Natural killer cell (primary cell): ENCODE data around the gene DDX27. TPM values are rescaled to one million over a fixed set of nuclear protein-coding genes. Genes with fewer than 3 reads are reported as not detected.
"Not testable (repeated sequence)": the region's sequence is repeated elsewhere in the genome, so short reads cannot be mapped to it uniquely, and the experiment has no call there.

ENCODE experiments used
- ATAC-seq, 3 donors: fragments of 150-1000 bp in 2 of 3; fragments of 200-7000 bp in 1 of 3; cut with Tn5 transposase; 1 replicate in 1 of 3; 2 replicates in 2 of 3; pipeline ENCODE4 v1.10.0; 2021; ENCODE audit warnings: mild to moderate bottlenecking in 2 of 3, moderate library complexity in 2 of 3
- DNase-seq, 2 donors: peaks; one replicate each; pipeline versions ENCODE4 v3.0.0 to v3.0.0-alpha.2; 2013 to 2021; ENCODE audit warnings: mixed read lengths in 1 of 2
- H3K27ac ChIP-seq: one replicate; pipeline ENCODE4 v1.5.1; 2013; ENCODE audit warnings: mild to moderate bottlenecking, low read length
- H3K27me3 ChIP-seq: one replicate; pipeline ENCODE4 v1.6.1; 2013; ENCODE audit warnings: low read length; ENCODE audit not compliant: control insufficient read depth, insufficient read depth
- H3K36me3 ChIP-seq: one replicate; pipeline ENCODE4 v1.6.1; 2013; ENCODE audit warnings: low read length; ENCODE audit not compliant: control insufficient read depth, insufficient read depth
- H3K4me1 ChIP-seq: one replicate; pipeline ENCODE4 v1.6.1; 2013; ENCODE audit warnings: low read length; ENCODE audit not compliant: control insufficient read depth, insufficient read depth
- H3K4me3 ChIP-seq: one replicate; pipeline ENCODE4 v1.5.1; 2013; ENCODE audit warnings: low read length
- H3K9me3 ChIP-seq: one replicate; pipeline ENCODE4 v1.6.1; 2013; ENCODE audit warnings: low read length; ENCODE audit not compliant: control insufficient read depth, insufficient read depth
- H3K27ac Mint-ChIP-seq, 2 donors: one replicate each; pipeline ENCODE4 v1.8.0; 2022; ENCODE audit warnings: mild to moderate bottlenecking in 2 of 2, mixed read lengths in 2 of 2, moderate library complexity in 1 of 2
- H3K27me3 Mint-ChIP-seq, 2 donors: one replicate each; pipeline ENCODE4 v1.8.0; 2022; ENCODE audit warnings: low read depth in 2 of 2, mixed read lengths in 2 of 2
- H3K36me3 Mint-ChIP-seq: one replicate; pipeline ENCODE4 v1.8.0; 2022; ENCODE audit warnings: mixed read lengths
- H3K4me1 Mint-ChIP-seq, 2 donors: one replicate each; pipeline ENCODE4 v1.8.0; 2022; ENCODE audit warnings: mixed read lengths in 2 of 2
- H3K4me3 Mint-ChIP-seq: one replicate; pipeline ENCODE4 v1.8.0; 2022; ENCODE audit warnings: mild to moderate bottlenecking, moderate library complexity, mixed read lengths
- H3K9me3 Mint-ChIP-seq, 2 donors: one replicate each; pipeline ENCODE4 v1.8.0; 2022; ENCODE audit warnings: mixed read lengths in 2 of 2
- CTCF ChIP-seq: fragments of 200-600 bp; IDR thresholded peaks from one replicate; pipeline ENCODE4 v1.8.0; 2022; ENCODE audit warnings: antibody characterized with exemption
- WGBS: methylation state at CpG from one replicate; pipeline ENCODE4 v1.1.7; 2013; ENCODE audit warnings: missing lambda C conversion rate; ENCODE audit not compliant: insufficient coverage; 5-methylcytosine and 5-hydroxymethylcytosine counted together
- intact Hi-C: fragments of 100-400 bp; cut with micrococcal nuclease; formaldehyde crosslinking; loops from one replicate; pipeline ENCODE4 v1.14.2; 2022
- total RNA-seq, 4 donors: library from RNA; stranded (reverse); fragments of 120-200 nt in 1 of 4; gene quantifications; one replicate each; pipeline versions ENCODE4 v1.2.3 to v1.2.4, GENCODE V29; 2013 to 2022

The DDX27 gene
- total RNA-seq, 3 donors from 2014 or later (not counting 1 experiment from before 2014, with no cell fraction given): 71.5 to 91.3 (median 75.9) TPM

GRCh38 chr20:49179368-49180277, 39.6 kb upstream of the DDX27 start:
- DNase-seq (no peak), ATAC-seq (peak in 1 of 3 donors; percentile 50)
- no peaks in the 10 kb centered on the region for H3K27me3 Mint-ChIP-seq
- Histone ChIP-seq H3K9me3 (no peaks in the 10 kb centered on the region), H3K4me1 (no peaks in the 10 kb centered on the region), H3K27me3 (no peaks in the 10 kb centered on the region), H3K4me3 (no peak overlapping the region), H3K27ac (no peak overlapping the region), H3K36me3 (no peaks in the 10 kb centered on the region)
- H3K9me3 Mint-ChIP-seq: no peaks in the 10 kb centered on the region
- intact Hi-C loops: no loop called here
- H3K4me1 Mint-ChIP-seq: peaks cover 42 to 52% of the 10 kb centered on the region in 2 donors
- no peak for TF ChIP-seq CTCF
- no peaks in the 10 kb centered on the region for H3K36me3 Mint-ChIP-seq
- no peak overlapping the region for H3K4me3 Mint-ChIP-seq
- WGBS: 13% methylated on average over 1 of the region's 1 CpG
- peak overlapping the region; percentile 37 to 69 for H3K27ac Mint-ChIP-seq

GRCh38 chr20:49181265-49181877, 37.8 kb upstream of the DDX27 start:
- Histone ChIP-seq H3K27ac (no peak overlapping the region), H3K36me3 (no peaks in the 10 kb centered on the region), H3K4me1 (peaks cover 6% of the 10 kb centered on the region), H3K9me3 (no peaks in the 10 kb centered on the region), H3K27me3 (no peaks in the 10 kb centered on the region), H3K4me3 (no peak overlapping the region)
- H3K9me3 Mint-ChIP-seq: no peaks in the 10 kb centered on the region
- H3K4me3 Mint-ChIP-seq: no peak overlapping the region
- 96% methylated on average over 8 of the region's 8 CpGs for WGBS
- intact Hi-C loops: no loop called here
- ATAC-seq: no peak
- H3K36me3 Mint-ChIP-seq: no peaks in the 10 kb centered on the region
- H3K27ac Mint-ChIP-seq: peak overlapping the region in 1 of 2 donors; percentile 57
- H3K27me3 Mint-ChIP-seq: no peaks in the 10 kb centered on the region
- no peak for DNase-seq
- peaks cover 50 to 63% of the 10 kb centered on the region in 2 donors for H3K4me1 Mint-ChIP-seq
- no peak for TF ChIP-seq CTCF

GRCh38 chr20:49183444-49183843, 35.8 kb upstream of the DDX27 start:
- Mint-ChIP-seq H3K27ac (peak overlapping the region; percentile 57 to 61), H3K27me3 (no peaks in the 10 kb centered on the region), H3K36me3 (no peaks in the 10 kb centered on the region), H3K4me1 (peaks cover 61 to 71% of the 10 kb centered on the region in 2 donors), H3K9me3 (no peaks in the 10 kb centered on the region), H3K4me3 (no peak overlapping the region)
- Histone ChIP-seq H3K4me3 (no peak overlapping the region), H3K36me3 (no peaks in the 10 kb centered on the region), H3K27me3 (no peaks in the 10 kb centered on the region), H3K4me1 (peaks cover 12% of the 10 kb centered on the region), H3K27ac (no peak overlapping the region), H3K9me3 (no peaks in the 10 kb centered on the region)
- intact Hi-C loops: no loop called here
- 93% methylated on average over 3 of the region's 3 CpGs for WGBS
- TF ChIP-seq CTCF: no peak
- ATAC-seq: no peak
- DNase-seq: no peak

- H3K4me1 ChIP-seq: peaks cover 16% of the 10 kb centered on the region
- ATAC-seq, DNase-seq, H3K9me3 Mint-ChIP-seq, H3K36me3 Mint-ChIP-seq, H3K27me3 ChIP-seq, intact Hi-C loops, H3K27ac ChIP-seq, H3K9me3 ChIP-seq, H3K4me3 ChIP-seq, H3K36me3 ChIP-seq, H3K27me3 Mint-ChIP-seq: not testable (repeated sequence)
- WGBS: 94% methylated on average over 4 of the region's 5 CpGs
- Mint-ChIP-seq H3K27ac (peak overlapping the region in 1 of 2 donors; percentile 67), H3K4me1 (peaks cover 61 to 74% of the 10 kb centered on the region in 2 donors), H3K4me3 (peak overlapping the region; percentile 9)
These were observed 35.1 kb upstream of the DDX27 start for GRCh38 chr20:49184084-49184501.
